ENCODE measurements around the gene CCNJL. TPM values are rescaled to one million over a fixed set of nuclear protein-coding genes. Genes with fewer than 3 reads are reported as not detected.
"Not testable (repeated sequence)": the region's sequence is repeated elsewhere in the genome, so short reads cannot be mapped to it uniquely, and the experiment has no call there.

Gene CCNJL
- total and polyA plus RNA-seq, 4 donors = 9.1 to 22.3 (median 13.4) TPM

DNA sequence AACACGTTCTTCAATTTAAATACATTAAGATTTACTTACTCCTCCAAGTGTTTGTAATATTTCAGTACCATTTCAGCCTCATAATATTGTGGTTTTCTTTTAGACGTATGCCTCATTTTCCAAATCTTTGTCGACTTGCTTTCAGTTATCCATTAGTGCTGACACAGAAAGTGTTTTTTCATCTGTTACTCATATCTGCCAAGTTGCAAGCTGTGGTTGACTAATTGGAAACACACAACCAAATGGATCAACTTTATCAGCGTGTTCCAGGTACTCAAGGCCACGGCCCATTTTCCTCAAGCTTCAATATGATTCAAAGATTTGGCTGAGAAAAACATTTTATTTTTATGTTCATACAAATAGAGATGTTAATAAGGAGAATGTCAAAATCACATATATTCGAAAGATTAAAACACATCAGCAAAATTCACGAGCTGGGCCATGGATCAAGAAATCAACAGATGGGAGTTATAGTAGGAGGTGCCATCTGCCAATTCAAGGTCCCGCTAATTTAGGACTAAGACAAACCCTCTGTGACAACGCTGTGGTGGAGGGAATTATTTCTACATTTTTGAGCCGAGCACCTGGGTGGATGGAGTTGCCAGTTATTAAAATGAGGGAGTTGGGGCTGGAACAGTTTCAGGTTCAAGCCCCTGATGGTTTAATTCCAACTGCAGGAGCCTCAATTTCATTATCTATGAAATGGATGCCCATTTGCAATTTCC, 27.2 kb upstream of the CCNJL start:
- Histone ChIP-seq H3K27ac (ENCODE audit: low read depth in 1 of 2, low read length in 1 of 2) (no peak overlapping the region), H3K4me1 (ENCODE audit: control insufficient read depth in 5 of 5, insufficient read depth in 5 of 5, low read length in 5 of 5) (peaks cover 0 to 1% (median 0%) of the 10 kb centered on the region in 5 donors), H3K36me3 (ENCODE audit: control insufficient read depth in 4 of 4, insufficient read depth in 4 of 4, low read length in 4 of 4) (no peaks in the 10 kb centered on the region), H3K9me3 (ENCODE audit: control insufficient read depth in 4 of 4, insufficient read depth in 3 of 4, low read length in 3 of 4) (no peaks in the 10 kb centered on the region), H3K27me3 (ENCODE audit: control insufficient read depth in 3 of 3, insufficient read depth in 3 of 3, low read length in 2 of 3) (no peaks in the 10 kb centered on the region), H3K4me3 (no peak overlapping the region), H3K9ac (ENCODE audit: insufficient read depth in 1 of 2, low read length in 2 of 2) (no peak overlapping the region)
- 79 to 83% methylated on average over 10 of the region's 10 CpGs for WGBS, 2 donors
- DNase-seq = no peak
- no peak for ATAC-seq (ENCODE audit: insufficient read depth, low FRiP score)
- TF ChIP-seq, protein P1, sequence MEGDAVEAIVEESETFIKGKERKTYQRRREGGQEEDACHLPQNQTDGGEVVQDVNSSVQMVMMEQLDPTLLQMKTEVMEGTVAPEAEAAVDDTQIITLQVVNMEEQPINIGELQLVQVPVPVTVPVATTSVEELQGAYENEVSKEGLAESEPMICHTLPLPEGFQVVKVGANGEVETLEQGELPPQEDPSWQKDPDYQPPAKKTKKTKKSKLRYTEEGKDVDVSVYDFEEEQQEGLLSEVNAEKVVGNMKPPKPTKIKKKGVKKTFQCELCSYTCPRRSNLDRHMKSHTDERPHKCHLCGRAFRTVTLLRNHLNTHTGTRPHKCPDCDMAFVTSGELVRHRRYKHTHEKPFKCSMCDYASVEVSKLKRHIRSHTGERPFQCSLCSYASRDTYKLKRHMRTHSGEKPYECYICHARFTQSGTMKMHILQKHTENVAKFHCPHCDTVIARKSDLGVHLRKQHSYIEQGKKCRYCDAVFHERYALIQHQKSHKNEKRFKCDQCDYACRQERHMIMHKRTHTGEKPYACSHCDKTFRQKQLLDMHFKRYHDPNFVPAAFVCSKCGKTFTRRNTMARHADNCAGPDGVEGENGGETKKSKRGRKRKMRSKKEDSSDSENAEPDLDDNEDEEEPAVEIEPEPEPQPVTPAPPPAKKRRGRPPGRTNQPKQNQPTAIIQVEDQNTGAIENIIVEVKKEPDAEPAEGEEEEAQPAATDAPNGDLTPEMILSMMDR (IDR thresholded peaks at IDR 0.05; ENCODE audit: control extremely low read depth, extremely low read depth) = no peak

DNA sequence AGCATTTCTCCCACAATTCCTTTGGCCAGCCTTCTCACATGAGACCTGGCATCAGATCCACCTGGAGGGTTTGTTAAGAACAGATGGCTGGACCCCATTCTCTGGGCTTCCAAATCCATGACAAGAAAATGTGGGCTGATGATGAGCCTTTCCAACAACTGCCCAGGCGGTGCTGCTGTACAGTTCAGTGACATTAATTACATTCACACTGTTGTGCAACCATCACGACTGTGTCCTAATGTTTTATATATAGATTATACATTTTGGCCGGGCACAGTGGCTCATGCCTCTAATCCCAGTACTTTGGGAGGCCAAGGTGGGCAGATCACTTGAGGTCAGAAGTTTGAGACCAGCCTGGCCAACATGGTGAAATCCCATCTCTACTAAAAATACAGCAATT, 22.4 kb upstream of the CCNJL start:
- 65 to 74% methylated on average over 3 of the region's 3 CpGs for WGBS, 2 donors
- not testable (repeated sequence) for H3K36me3 ChIP-seq (ENCODE audit: control insufficient read depth in 4 of 4, insufficient read depth in 4 of 4, low read length in 4 of 4); ATAC-seq (ENCODE audit: insufficient read depth, low FRiP score); H3K27me3 ChIP-seq (ENCODE audit: control insufficient read depth in 3 of 3, insufficient read depth in 3 of 3, low read length in 2 of 3); H3K4me1 ChIP-seq (ENCODE audit: control insufficient read depth in 5 of 5, insufficient read depth in 5 of 5, low read length in 5 of 5); H3K27ac ChIP-seq (ENCODE audit: low read depth in 1 of 2, low read length in 1 of 2); H3K9me3 ChIP-seq (ENCODE audit: control insufficient read depth in 4 of 4, insufficient read depth in 3 of 4, low read length in 3 of 4); H3K9ac ChIP-seq (ENCODE audit: insufficient read depth in 1 of 2, low read length in 2 of 2); H3K4me3 ChIP-seq; DNase-seq

DNA sequence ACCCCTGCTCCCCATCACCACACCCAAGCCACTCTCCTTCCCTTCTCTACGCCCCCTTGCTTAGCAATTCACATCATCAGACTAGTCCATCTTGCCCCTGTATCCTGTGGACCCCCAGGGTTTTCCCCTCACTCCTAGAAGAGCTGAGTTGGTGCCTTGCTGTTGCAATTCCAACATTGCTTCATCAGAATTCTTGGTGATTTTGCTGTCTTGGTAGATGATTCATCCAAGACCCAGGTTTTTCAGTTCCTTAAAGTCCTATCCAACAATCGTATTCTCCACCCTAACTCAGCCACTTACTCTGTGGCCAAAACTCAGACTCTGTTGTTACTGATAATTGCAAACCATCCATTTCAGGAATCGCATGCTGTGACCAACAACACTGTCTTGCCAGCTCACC, 21.4 kb upstream of the CCNJL start:
- TF ChIP-seq, protein P1 (IDR thresholded peaks at IDR 0.05; ENCODE audit: control extremely low read depth, extremely low read depth) = no peak
- Histone ChIP-seq H3K27ac (ENCODE audit: low read depth in 1 of 2, low read length in 1 of 2) (no peak overlapping the region), H3K36me3 (ENCODE audit: control insufficient read depth in 4 of 4, insufficient read depth in 4 of 4, low read length in 4 of 4) (no peaks in the 10 kb centered on the region), H3K9ac (ENCODE audit: insufficient read depth in 1 of 2, low read length in 2 of 2) (no peak overlapping the region), H3K27me3 (ENCODE audit: control insufficient read depth in 3 of 3, insufficient read depth in 3 of 3, low read length in 2 of 3) (no peaks in the 10 kb centered on the region), H3K4me3 (no peak overlapping the region), H3K9me3 (ENCODE audit: control insufficient read depth in 4 of 4, insufficient read depth in 3 of 4, low read length in 3 of 4) (no peaks in the 10 kb centered on the region), H3K4me1 (ENCODE audit: control insufficient read depth in 5 of 5, insufficient read depth in 5 of 5, low read length in 5 of 5) (no peaks in the 10 kb centered on the region)
- ATAC-seq (ENCODE audit: insufficient read depth, low FRiP score) = peak; percentile 19
- WGBS, 2 donors = 55 to 57% methylated on average over 3 of the region's 3 CpGs
- DNase-seq = no peak

DNA sequence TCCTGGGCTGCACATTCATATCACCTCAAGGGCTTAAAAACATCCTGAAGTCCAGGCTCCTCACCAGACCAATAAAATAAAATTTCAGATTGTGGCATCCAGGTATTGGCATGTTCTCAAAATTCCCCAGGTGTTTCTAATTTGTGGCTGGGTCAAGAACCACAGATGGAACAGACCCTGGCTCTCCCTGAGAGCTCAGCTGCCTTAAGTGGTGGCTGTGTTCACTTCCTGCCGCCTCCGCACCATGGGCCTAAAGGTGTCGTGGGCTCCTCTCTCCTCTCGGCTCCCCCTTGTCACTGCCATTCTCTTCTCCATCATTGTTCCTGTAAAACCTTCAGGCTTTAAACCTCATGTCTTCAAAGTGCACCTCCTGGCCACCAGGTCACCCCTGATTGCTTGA, 17.8 kb upstream of the CCNJL start:
- DNase-seq (no peak), ATAC-seq (ENCODE audit: insufficient read depth, low FRiP score) (no peak)
- no peaks in the 10 kb centered on the region for H3K9me3 ChIP-seq (ENCODE audit: control insufficient read depth in 4 of 4, insufficient read depth in 3 of 4, low read length in 3 of 4)
- no peak overlapping the region for H3K4me3 ChIP-seq
- H3K9ac ChIP-seq (ENCODE audit: insufficient read depth in 1 of 2, low read length in 2 of 2) = no peak overlapping the region
- no peaks in the 10 kb centered on the region for H3K36me3 ChIP-seq (ENCODE audit: control insufficient read depth in 4 of 4, insufficient read depth in 4 of 4, low read length in 4 of 4)
- H3K27me3 ChIP-seq (ENCODE audit: control insufficient read depth in 3 of 3, insufficient read depth in 3 of 3, low read length in 2 of 3) = no peaks in the 10 kb centered on the region
- 76 to 89% methylated on average over 4 of the region's 4 CpGs for WGBS, 2 donors
- no peak overlapping the region for H3K27ac ChIP-seq (ENCODE audit: low read depth in 1 of 2, low read length in 1 of 2)
- no peaks in the 10 kb centered on the region for H3K4me1 ChIP-seq (ENCODE audit: control insufficient read depth in 5 of 5, insufficient read depth in 5 of 5, low read length in 5 of 5)
- TF ChIP-seq, protein P1 (IDR thresholded peaks at IDR 0.05; ENCODE audit: control extremely low read depth, extremely low read depth) = no peak

Measured in lung (tissue), 12 donors.